KMS-11 (cell line): ENCODE results near the gene KIAA1328.
"Not testable (repeated sequence)": the region's sequence is repeated elsewhere in the genome, so short reads cannot be mapped to it uniquely, and the experiment has no call there.

Experiments
- H2AFZ ChIP-seq: fragments of 200-600 bp; sonication (generic); 2 replicates; pipeline ENCODE4 v1.6.1; 2016; ENCODE audit warnings: antibody characterized with exemption, mixed run types, low read depth
- H3K27ac ChIP-seq: fragments of 200-600 bp; sonication (generic); 2 replicates; pipeline ENCODE4 v1.6.1; 2016; ENCODE audit warnings: mild to moderate bottlenecking, mixed run types
- H3K27me3 ChIP-seq: fragments of 200-600 bp; sonication (generic); 2 replicates; pipeline ENCODE4 v1.6.1; 2017; ENCODE audit warnings: mild to moderate bottlenecking, low read depth, mixed run types, moderate library complexity; ENCODE audit not compliant: insufficient read depth
- H3K36me3 ChIP-seq: fragments of 200-600 bp; sonication (generic); 2 replicates; pipeline ENCODE4 v1.6.1; 2017; ENCODE audit warnings: mild to moderate bottlenecking, mixed run types; ENCODE audit not compliant: insufficient read depth
- H3K4me1 ChIP-seq: fragments of 200-600 bp; sonication (generic); 2 replicates; pipeline ENCODE4 v1.6.1; 2016; ENCODE audit warnings: mild to moderate bottlenecking, low read depth, mixed run types; ENCODE audit not compliant: poor library complexity, severe bottlenecking
- H3K4me2 ChIP-seq: fragments of 200-600 bp; sonication (generic); 2 replicates; pipeline ENCODE4 v1.7.0; 2016; ENCODE audit warnings: mild to moderate bottlenecking, mixed run types
- H3K4me3 ChIP-seq: fragments of 200-600 bp; sonication (generic); IDR thresholded peaks from 2 replicates; pipeline ENCODE4 v1.6.1; 2017; ENCODE audit warnings: low read depth, low read length, mixed read lengths; ENCODE audit not compliant: insufficient read depth
- H3K79me2 ChIP-seq: fragments of 200-600 bp; sonication (generic); 2 replicates; pipeline ENCODE4 v1.6.1; 2016; ENCODE audit warnings: low read depth, mixed run types; ENCODE audit not compliant: insufficient read depth
- H3K9ac ChIP-seq: fragments of 200-600 bp; sonication (generic); 2 replicates; pipeline ENCODE4 v1.6.1; 2016; ENCODE audit warnings: mild to moderate bottlenecking, mixed run types
- H4K20me1 ChIP-seq: fragments of 200-600 bp; sonication (generic); 2 replicates; pipeline ENCODE4 v1.6.1; 2016; ENCODE audit warnings: mild to moderate bottlenecking, mixed run types; ENCODE audit not compliant: insufficient read depth
- TF ChIP-seq, protein P1 (sequence below): fragments of 200-600 bp; sonication (generic); conservative IDR thresholded peaks from 2 replicates; pipeline ENCODE4 v1.6.1; 2017; ENCODE audit warnings: low read depth, mild to moderate bottlenecking, antibody characterized with exemption, low read length, moderate library complexity, mixed read lengths

The KIAA1328 gene

DNA sequence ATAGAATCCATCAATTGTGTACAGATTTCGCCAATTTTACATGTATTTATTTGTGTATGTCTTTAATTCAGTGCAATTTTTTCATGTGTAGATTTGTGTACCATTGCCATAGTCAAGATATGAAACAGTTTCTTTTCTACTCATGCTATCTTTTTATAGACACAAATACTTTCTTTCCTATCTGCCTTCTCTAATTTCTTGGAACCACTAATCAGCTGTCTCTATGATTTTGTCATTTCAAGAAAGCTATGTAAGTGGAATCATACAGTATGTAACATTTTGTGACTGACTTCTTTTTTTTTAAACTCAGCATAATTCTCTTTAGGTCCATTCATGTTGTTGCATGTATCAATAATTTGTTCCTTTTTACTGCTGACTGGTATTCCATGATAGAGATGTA is 33.3 kb downstream of the KIAA1328 start:
- TF ChIP-seq, protein P1, sequence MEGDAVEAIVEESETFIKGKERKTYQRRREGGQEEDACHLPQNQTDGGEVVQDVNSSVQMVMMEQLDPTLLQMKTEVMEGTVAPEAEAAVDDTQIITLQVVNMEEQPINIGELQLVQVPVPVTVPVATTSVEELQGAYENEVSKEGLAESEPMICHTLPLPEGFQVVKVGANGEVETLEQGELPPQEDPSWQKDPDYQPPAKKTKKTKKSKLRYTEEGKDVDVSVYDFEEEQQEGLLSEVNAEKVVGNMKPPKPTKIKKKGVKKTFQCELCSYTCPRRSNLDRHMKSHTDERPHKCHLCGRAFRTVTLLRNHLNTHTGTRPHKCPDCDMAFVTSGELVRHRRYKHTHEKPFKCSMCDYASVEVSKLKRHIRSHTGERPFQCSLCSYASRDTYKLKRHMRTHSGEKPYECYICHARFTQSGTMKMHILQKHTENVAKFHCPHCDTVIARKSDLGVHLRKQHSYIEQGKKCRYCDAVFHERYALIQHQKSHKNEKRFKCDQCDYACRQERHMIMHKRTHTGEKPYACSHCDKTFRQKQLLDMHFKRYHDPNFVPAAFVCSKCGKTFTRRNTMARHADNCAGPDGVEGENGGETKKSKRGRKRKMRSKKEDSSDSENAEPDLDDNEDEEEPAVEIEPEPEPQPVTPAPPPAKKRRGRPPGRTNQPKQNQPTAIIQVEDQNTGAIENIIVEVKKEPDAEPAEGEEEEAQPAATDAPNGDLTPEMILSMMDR, result no peak

DNA sequence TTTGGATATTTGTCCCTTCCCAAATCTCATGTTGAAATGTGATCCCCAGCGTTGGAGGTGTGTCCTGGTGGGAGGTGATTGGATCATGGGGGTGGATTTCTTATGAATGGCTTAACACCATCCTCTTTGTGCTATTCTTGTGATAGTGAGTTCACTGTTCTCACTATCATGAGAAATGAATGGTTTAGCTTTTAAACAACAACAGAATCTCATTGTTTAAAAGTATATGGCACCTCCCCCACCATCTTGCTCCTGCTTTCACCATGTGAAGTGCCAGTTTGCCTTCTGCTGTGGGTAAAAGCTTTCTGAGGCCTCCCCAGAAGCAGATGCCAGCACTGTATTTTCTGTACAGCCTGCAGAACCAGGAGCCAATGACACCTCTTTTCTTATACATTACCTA is 38.1 kb downstream of the KIAA1328 start:
- no peaks in the 10 kb centered on the region for H3K36me3 ChIP-seq
- H4K20me1 ChIP-seq, result no peaks in the 10 kb centered on the region
- no peak overlapping the region for H3K9ac ChIP-seq
- H3K4me1 ChIP-seq, result peaks cover 2% of the 10 kb centered on the region
- H3K27me3 ChIP-seq, result no peaks in the 10 kb centered on the region
- no peak overlapping the region for H2AFZ ChIP-seq
- H3K79me2 ChIP-seq, result no peaks in the 10 kb centered on the region
- TF ChIP-seq, protein P1, result no peak
- no peak overlapping the region for H3K4me2 ChIP-seq
- no peak overlapping the region for H3K27ac ChIP-seq
- H3K4me3 ChIP-seq, result no peak overlapping the region

More for the DNA sequence above, 33.3 kb downstream of the KIAA1328 start:
- no peaks in the 10 kb centered on the region for H3K27me3 ChIP-seq
- no peaks in the 10 kb centered on the region for H4K20me1 ChIP-seq
- H3K4me2 ChIP-seq, result no peak overlapping the region
- H2AFZ ChIP-seq, result no peak overlapping the region
- H3K27ac ChIP-seq, result no peak overlapping the region
- H3K79me2 ChIP-seq, result no peaks in the 10 kb centered on the region
- no peak overlapping the region for H3K9ac ChIP-seq
- no peak overlapping the region for H3K4me3 ChIP-seq
- no peaks in the 10 kb centered on the region for H3K4me1 ChIP-seq
- no peaks in the 10 kb centered on the region for H3K36me3 ChIP-seq

DNA sequence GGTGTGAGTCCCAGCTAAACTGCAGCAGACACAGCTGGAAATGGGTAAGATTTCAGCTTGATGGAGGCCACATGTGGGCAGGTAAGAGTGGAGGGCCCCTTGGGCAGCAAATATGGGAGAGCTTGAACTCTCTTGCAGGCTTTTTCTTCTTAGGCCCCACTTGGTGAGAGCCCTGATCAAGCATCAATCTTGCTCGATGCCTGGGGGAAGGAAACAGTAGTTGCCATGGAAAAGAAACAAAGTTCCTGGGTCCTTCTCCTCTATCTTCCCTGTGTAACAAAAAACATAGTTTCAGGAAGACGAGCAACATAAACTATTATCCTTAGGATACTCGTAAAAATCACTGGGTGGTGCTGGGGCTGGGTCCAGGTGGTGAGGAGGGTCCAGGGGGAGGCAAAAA is 42.9 kb downstream of the KIAA1328 start:
- Histone ChIP-seq H3K36me3 (no peaks in the 10 kb centered on the region), H3K27ac (no peak overlapping the region), H3K27me3 (no peaks in the 10 kb centered on the region), H3K4me3 (no peak overlapping the region), H3K4me2 (no peak overlapping the region), H3K9ac (no peak overlapping the region), H3K4me1 (peaks cover 8% of the 10 kb centered on the region), H4K20me1 (no peaks in the 10 kb centered on the region), H2AFZ (no peak overlapping the region), H3K79me2 (no peaks in the 10 kb centered on the region)
- TF ChIP-seq, protein P1, result no peak

DNA sequence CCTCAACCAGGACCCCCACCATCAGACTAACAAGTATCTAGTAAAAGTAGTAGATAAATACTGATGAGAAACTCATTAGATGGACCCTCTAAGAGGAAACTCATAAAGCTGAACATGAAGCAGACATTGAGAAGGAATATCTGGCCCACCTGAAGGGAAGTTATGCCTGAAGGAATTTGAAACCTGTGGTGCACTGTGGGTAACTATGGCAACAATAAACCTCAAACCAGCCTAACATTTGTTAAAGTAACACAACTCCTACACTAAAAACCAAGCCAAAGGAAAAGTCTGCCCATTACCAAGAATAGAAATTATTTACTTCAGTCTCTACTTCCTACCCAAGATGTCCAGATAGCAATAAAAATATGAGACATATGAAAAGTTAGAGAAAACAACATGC is 43.4 kb downstream of the KIAA1328 start:
- H3K36me3 ChIP-seq, result no peaks in the 10 kb centered on the region

DNA sequence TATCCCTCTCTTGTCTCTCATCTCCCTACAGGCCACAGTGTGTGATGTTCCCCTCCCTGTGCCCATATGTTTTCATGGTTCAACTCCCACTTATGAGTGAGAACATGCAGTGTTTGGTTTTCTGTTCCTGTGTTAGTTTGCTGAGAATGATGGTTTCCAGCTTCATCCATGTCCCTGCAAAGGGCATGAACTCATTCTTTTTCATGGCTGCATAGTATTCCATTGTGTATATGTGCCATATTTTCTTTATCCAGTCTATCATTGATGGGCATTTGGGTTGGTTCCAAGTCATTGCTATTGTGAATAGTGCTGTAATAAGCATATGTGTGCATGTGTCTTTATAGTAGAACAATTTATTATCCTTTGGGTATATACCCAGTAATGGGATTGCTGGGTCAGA is 44.9 kb downstream of the KIAA1328 start:
- not testable (repeated sequence) for H3K9ac ChIP-seq, H3K4me2 ChIP-seq, H3K27me3 ChIP-seq, H3K79me2 ChIP-seq, H3K36me3 ChIP-seq, H4K20me1 ChIP-seq, H3K4me1 ChIP-seq, H3K27ac ChIP-seq, H3K4me3 ChIP-seq, H2AFZ ChIP-seq

More for the DNA sequence above, 43.4 kb downstream of the KIAA1328 start:
- H3K4me3 ChIP-seq, result no peak overlapping the region
- H3K4me1 ChIP-seq, result peaks cover 8% of the 10 kb centered on the region
- H3K4me2 ChIP-seq, result no peak overlapping the region
- H3K9ac ChIP-seq, result no peak overlapping the region
- no peaks in the 10 kb centered on the region for H4K20me1 ChIP-seq
- H3K27me3 ChIP-seq, result no peaks in the 10 kb centered on the region
- no peak overlapping the region for H2AFZ ChIP-seq
- no peaks in the 10 kb centered on the region for H3K79me2 ChIP-seq
- TF ChIP-seq, protein P1, result no peak
- H3K27ac ChIP-seq, result no peak overlapping the region

DNA sequence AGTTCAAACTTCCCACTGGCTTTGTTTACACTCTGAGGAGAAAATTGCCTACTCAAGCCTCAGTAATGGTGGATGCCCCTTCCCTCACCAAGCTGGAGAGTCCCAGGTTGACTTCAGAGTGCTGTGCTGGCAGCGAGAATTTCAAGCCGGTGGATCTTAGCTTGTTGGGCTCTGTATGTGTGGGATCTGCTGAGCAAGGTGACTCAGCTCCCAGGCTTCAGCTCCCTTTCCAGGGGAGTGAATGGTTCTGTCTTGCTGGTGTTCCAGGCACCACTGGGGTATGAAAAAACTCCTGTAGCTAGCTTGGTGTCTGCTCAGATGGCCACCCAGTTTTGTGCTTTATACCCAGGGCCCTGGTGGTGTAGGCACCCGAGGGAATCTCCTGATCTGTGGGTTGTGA is 50.9 kb downstream of the KIAA1328 start:
- H3K27ac ChIP-seq, H2AFZ ChIP-seq, H3K36me3 ChIP-seq, H3K4me2 ChIP-seq, H3K79me2 ChIP-seq, H3K27me3 ChIP-seq, H3K9ac ChIP-seq, H3K4me1 ChIP-seq, H4K20me1 ChIP-seq, H3K4me3 ChIP-seq: not testable (repeated sequence)
